ENCODE measurements around the gene ERFL. TPM values are rescaled to one million over a fixed set of nuclear protein-coding genes. Genes with fewer than 3 reads are reported as not detected.

Gene ERFL
- total RNA-seq, 1 experiment from 2014 or later: 0.79 TPM

DNA sequence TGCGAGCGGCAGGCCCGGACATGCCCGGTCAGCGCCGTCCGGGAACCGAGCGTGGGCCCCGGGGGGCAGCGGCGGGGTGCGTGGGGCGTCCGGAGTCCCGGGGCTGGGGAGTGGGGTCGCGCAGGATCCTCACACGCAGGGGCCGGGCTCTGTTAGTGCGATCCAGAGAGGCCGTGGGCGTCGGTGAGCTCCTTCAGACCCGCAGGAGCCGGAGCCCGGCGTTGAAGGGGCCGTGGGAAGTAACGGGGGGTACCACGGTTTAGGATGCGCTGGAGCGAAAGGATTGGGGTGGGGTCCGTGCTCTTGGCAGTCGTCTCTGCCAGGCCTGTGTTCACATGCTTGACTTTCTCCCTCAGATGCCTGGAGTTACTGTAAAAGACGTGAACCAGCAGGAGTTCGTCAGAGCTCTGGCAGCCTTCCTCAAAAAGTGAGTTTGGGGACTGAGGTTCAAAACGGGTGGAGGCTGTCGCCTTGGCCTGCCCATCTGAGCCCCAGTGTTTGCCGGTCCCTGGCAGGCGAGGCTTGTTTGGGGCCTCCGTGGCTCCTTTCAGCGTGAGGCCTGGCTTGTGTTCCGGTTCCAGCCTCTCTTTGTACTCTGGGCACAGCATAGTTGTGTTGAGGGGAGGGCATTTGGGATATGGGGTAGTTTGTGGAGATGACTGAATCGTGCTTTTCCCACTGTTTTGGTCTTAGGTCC lies 67.7 kb downstream of the ERFL start:
- H3K4me1 ChIP-seq (ENCODE audit: control insufficient read depth in 1 of 2, insufficient read depth in 2 of 2, low read length in 2 of 2): peaks cover 26 to 52% of the 10 kb centered on the region in 2 experiments
- DNase-seq (ENCODE audit: low read depth, low spot score): no peak
- H4K20me1 ChIP-seq (ENCODE audit: insufficient read depth): peaks cover 24% of the 10 kb centered on the region; the same call in 1 of the 2 replicates
- H3K27ac ChIP-seq (ENCODE audit: low read depth, low read length): peak overlapping the region; percentile 99
- RAD21 ChIA-PET (ENCODE audit: low non-redundant PET in 1 of 2, low total read pairs in 2 of 2, uncharacterized antibody in 2 of 2, unreplicated experiment in 2 of 2): interaction anchor here in 1 of 2 experiments (1.5 kb wide), 1 partner anchor 99 kb away, joined by 3 read pairs; the partner anchor contains the start of gene RABAC1
- intact Hi-C loops (cut with micrococcal nuclease): no loop called here
- H3K9ac ChIP-seq (ENCODE audit: low read length): peak overlapping the region; percentile 96
- peak overlapping the region; percentile 88 for H3K4me2 ChIP-seq (ENCODE audit: low read length)
- H3K79me2 ChIP-seq (ENCODE audit: insufficient read depth, low read length): peaks cover 55% of the 10 kb centered on the region
- H3K9me2 ChIP-seq (ENCODE audit: insufficient read depth): no peaks in the 10 kb centered on the region
- H2AFZ ChIP-seq (ENCODE audit: low read depth, low read length, poor library complexity, severe bottlenecking): no peak overlapping the region
- H3K4me3 ChIP-seq (replicated peaks in 1 of 2; ENCODE audit: low read depth in 1 of 2, low read length in 2 of 2): peak overlapping the region; percentile 73 to 100
- H3K27me3 ChIP-seq (ENCODE audit: insufficient read depth, low read length): no peaks in the 10 kb centered on the region
- ATAC-seq: no peak
- no peaks in the 10 kb centered on the region for H3K9me3 ChIP-seq (ENCODE audit: control insufficient read depth in 1 of 2, insufficient read depth in 1 of 2, low read depth in 1 of 2, low read length in 2 of 2)
- no TSS peak for BruUV-seq (replicated peaks)
- TF ChIP-seq SIN3A (IDR thresholded peaks at IDR 0.05; ENCODE audit: low read depth): no peak
- peak; percentile 82; the same call in 1 of the 2 replicates for TF ChIP-seq ZFX (IDR thresholded peaks at IDR 0.05)
- TF ChIP-seq POLR2A (IDR thresholded peaks at IDR 0.05; ENCODE audit: borderline replicate concordance, extremely low read depth, insufficient read depth, insufficient read length): no peak
- POLR2A ChIA-PET: interaction anchor here (0.9 to 3.2 kb wide), 8 partner anchors 8 to 98 kb away, joined by 3 to 36 read pairs (median 7); partner anchors contain the start of gene RABAC1
- CTCF ChIA-PET: interaction anchor here (1.6 to 2.1 kb wide), 3 partner anchors 10 to 24 kb away, joined by 6 to 11 read pairs (median 9); no protein-coding TSS in a partner anchor
- peaks cover 46 to 52% of the 10 kb centered on the region in 2 experiments for H3K36me3 ChIP-seq (ENCODE audit: control insufficient read depth in 1 of 2, insufficient read depth in 2 of 2, low read length in 2 of 2)

DNA sequence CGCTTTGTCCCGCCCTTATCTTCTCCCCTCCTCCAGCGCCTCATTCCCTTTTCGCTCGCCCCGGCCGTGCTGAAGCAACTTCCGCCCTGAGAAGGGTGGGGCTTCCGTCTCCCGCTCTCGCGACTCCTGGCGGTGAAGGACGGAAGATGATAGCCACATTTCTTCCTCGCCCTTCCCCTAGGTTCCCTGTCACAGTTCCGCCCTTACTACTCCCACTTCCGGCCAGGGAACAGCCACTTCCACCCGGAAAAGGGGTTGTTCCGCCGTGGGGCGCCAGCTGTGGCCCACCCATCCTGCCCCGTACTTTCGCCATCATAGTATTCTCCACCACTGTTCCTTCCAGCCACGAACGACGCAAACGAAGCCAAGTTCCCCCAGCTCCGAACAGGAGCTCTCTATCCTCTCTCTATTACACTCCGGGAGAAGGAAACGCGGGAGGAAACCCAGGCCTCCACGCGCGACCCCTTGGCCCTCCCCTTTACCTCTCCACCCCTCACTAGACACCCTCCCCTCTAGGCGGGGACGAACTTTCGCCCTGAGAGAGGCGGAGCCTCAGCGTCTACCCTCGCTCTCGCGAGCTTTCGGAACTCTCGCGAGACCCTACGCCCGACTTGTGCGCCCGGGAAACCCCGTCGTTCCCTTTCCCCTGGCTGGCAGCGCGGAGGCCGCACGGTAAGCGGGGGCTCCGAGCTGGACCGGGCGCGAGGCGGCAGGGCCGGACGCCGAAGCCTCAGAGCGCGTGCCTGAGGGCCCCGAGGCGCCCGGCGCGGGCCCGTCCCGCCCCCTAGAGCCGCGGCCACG lies 68.4 kb downstream of the ERFL start, which contains the start of gene RPS19:
TSS of gene RPS19 (plus strand) at position 638 of the 801 bp plus-strand sequence. CDS start 520 bp downstream, outside the sequence.
- Histone ChIP-seq H3K9me3 (ENCODE audit: control insufficient read depth in 1 of 2, insufficient read depth in 1 of 2, low read depth in 1 of 2, low read length in 2 of 2) (no peaks in the 10 kb centered on the region), H3K27me3 (ENCODE audit: insufficient read depth, low read length) (no peaks in the 10 kb centered on the region), H4K20me1 (ENCODE audit: insufficient read depth) (peaks cover 24% of the 10 kb centered on the region; the same call in 1 of the 2 replicates), H3K79me2 (ENCODE audit: insufficient read depth, low read length) (peaks cover 48% of the 10 kb centered on the region), H3K27ac (ENCODE audit: low read depth, low read length) (peak within 1 kb of the TSS; percentile 99), H3K36me3 (ENCODE audit: control insufficient read depth in 1 of 2, insufficient read depth in 2 of 2, low read length in 2 of 2) (peaks cover 40 to 45% of the 10 kb centered on the region in 2 experiments), H3K9ac (ENCODE audit: low read length) (peak within 1 kb of the TSS; percentile 96), H3K4me3 (replicated peaks in 1 of 2; ENCODE audit: low read depth in 1 of 2, low read length in 2 of 2) (peak within 1 kb of the TSS; percentile 73 to 100), H3K4me1 (ENCODE audit: control insufficient read depth in 1 of 2, insufficient read depth in 2 of 2, low read length in 2 of 2) (peaks cover 26 to 47% of the 10 kb centered on the region in 2 experiments), H2AFZ (ENCODE audit: low read depth, low read length, poor library complexity, severe bottlenecking) (peak within 1 kb of the TSS; percentile 72), H3K4me2 (ENCODE audit: low read length) (peak within 1 kb of the TSS; percentile 88), H3K9me2 (ENCODE audit: insufficient read depth) (no peaks in the 10 kb centered on the region)
- ATAC-seq (peak; percentile 89), DNase-seq (ENCODE audit: low read depth, low spot score) (peak; percentile 97)
- POLR2A ChIA-PET: interaction anchor here (0.9 to 3.2 kb wide), 12 partner anchors 9 to 216 kb away, joined by 3 to 36 read pairs (median 6); partner anchors contain the start of genes RABAC1 and ZNF574
- BruUV-seq (replicated peaks): no TSS peak
- RAD21 ChIA-PET (ENCODE audit: low non-redundant PET in 1 of 2, low total read pairs in 2 of 2, uncharacterized antibody in 2 of 2, unreplicated experiment in 2 of 2): interaction anchor here in 1 of 2 experiments (1.5 kb wide), 1 partner anchor 100 kb away, joined by 3 read pairs; the partner anchor contains the start of gene RABAC1
- CTCF ChIA-PET: interaction anchor here (0.7 to 2.1 kb wide), 6 partner anchors 11 to 107 kb away, joined by 3 to 11 read pairs (median 4); no protein-coding TSS in a partner anchor
- intact Hi-C loops (cut with micrococcal nuclease): no loop called here
- TF ChIP-seq ELF1 (IDR thresholded peaks at IDR 0.05; ENCODE audit: borderline replicate concordance, low read depth): peak; percentile 100
- TF ChIP-seq RAD21 (IDR thresholded peaks at IDR 0.05; ENCODE audit: low read depth): no peak
- no peak; the same call in 1 of the 2 replicates for TF ChIP-seq EGR1 (IDR thresholded peaks at IDR 0.05; ENCODE audit: low read depth)
- TF ChIP-seq, protein P1, sequence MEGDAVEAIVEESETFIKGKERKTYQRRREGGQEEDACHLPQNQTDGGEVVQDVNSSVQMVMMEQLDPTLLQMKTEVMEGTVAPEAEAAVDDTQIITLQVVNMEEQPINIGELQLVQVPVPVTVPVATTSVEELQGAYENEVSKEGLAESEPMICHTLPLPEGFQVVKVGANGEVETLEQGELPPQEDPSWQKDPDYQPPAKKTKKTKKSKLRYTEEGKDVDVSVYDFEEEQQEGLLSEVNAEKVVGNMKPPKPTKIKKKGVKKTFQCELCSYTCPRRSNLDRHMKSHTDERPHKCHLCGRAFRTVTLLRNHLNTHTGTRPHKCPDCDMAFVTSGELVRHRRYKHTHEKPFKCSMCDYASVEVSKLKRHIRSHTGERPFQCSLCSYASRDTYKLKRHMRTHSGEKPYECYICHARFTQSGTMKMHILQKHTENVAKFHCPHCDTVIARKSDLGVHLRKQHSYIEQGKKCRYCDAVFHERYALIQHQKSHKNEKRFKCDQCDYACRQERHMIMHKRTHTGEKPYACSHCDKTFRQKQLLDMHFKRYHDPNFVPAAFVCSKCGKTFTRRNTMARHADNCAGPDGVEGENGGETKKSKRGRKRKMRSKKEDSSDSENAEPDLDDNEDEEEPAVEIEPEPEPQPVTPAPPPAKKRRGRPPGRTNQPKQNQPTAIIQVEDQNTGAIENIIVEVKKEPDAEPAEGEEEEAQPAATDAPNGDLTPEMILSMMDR (IDR thresholded peaks at IDR 0.05 in 2 of 3, conservative IDR thresholded peaks at IDR 0.05 in 1 of 3; ENCODE audit: borderline replicate concordance in 1 of 3, insufficient read depth in 1 of 3, low read depth in 2 of 3, low read length in 2 of 3): peak in 2 of 3 experiments; percentile 34 to 62; a peak in 3 of 6 replicates
- TF ChIP-seq, protein P2, sequence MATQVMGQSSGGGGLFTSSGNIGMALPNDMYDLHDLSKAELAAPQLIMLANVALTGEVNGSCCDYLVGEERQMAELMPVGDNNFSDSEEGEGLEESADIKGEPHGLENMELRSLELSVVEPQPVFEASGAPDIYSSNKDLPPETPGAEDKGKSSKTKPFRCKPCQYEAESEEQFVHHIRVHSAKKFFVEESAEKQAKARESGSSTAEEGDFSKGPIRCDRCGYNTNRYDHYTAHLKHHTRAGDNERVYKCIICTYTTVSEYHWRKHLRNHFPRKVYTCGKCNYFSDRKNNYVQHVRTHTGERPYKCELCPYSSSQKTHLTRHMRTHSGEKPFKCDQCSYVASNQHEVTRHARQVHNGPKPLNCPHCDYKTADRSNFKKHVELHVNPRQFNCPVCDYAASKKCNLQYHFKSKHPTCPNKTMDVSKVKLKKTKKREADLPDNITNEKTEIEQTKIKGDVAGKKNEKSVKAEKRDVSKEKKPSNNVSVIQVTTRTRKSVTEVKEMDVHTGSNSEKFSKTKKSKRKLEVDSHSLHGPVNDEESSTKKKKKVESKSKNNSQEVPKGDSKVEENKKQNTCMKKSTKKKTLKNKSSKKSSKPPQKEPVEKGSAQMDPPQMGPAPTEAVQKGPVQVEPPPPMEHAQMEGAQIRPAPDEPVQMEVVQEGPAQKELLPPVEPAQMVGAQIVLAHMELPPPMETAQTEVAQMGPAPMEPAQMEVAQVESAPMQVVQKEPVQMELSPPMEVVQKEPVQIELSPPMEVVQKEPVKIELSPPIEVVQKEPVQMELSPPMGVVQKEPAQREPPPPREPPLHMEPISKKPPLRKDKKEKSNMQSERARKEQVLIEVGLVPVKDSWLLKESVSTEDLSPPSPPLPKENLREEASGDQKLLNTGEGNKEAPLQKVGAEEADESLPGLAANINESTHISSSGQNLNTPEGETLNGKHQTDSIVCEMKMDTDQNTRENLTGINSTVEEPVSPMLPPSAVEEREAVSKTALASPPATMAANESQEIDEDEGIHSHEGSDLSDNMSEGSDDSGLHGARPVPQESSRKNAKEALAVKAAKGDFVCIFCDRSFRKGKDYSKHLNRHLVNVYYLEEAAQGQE (IDR thresholded peaks at IDR 0.05; ENCODE audit: low read depth): no peak
- TF ChIP-seq TCF7L2 (IDR thresholded peaks at IDR 0.05; ENCODE audit: borderline replicate concordance, extremely low read depth, insufficient read depth, insufficient read length): peak; percentile 76
- TF ChIP-seq ZNF274 (IDR thresholded peaks at IDR 0.05; ENCODE audit: low read depth, low read length): no peak
- peak; percentile 95; the same call in 1 of the 2 replicates for TF ChIP-seq ZFX (IDR thresholded peaks at IDR 0.05)

Measured in HCT116 (cell line).